T-helper 22 cell (primary cell): ENCODE results near the gene DCP1A.
A peak's percentile ranks its signal among the peaks of the same experiment; 100 is the strongest.
"Not testable (repeated sequence)": the region's sequence is repeated elsewhere in the genome, so short reads cannot be mapped to it uniquely, and the experiment has no call there.

Source experiments
- DNase-seq: peaks from one replicate; pipeline ENCODE4 v3.0.0-alpha.2; 2020; ENCODE audit warnings: low read depth

Gene DCP1A

GRCh38 chr3:53347261-53348064 is at the start of gene DCP1A:
Gene DCP1A (minus strand): TSS chr3:53347543. CDS start chr3:53347517, 26 bp downstream.
- peak; percentile 87 for DNase-seq

DNA sequence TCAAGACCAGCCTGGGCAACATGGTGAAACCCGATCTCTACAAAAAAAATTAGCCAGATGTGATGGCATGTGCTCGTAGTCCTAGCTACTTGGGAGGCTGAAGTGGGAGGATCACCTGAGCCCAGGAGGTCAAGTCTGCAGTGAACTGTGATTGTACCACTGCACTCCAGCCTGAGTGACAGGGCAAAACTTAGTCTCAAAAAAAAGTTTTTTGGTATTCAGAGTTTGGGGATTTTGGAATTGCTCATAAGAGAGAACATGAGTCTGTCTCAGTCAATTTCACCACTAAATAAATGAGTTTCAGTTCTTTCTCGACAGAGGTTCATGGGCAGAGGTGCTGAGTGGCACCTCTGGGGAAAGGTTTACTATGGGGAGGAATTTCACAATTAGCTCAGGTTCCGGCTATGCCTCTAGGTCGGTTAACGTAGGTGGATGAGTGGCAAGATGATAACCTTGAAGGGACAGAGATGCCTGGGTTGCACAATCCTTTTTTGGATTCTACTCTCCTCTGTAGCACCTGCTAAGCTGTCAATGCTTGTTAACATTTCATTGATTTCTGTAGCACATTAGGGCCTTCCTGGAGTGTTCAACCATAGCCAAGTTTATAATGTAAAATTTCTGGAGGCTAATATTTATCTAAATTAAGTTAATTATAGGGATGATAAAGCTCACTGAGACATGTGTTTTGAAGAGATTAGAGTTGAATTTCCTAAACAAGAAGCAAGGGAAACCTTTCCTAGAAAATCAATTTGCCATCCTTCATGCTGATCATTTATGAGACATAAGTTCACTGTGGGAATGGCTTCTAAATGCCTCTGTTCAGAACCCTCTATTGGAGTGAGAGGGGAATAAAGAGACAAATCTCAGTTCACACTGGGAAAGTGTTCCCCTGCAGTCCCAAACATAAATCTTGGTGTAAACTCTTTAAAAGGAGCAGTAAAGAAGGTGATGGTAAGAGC is 37.4 kb upstream of the DCP1A start:
- no peak for DNase-seq

DNA sequence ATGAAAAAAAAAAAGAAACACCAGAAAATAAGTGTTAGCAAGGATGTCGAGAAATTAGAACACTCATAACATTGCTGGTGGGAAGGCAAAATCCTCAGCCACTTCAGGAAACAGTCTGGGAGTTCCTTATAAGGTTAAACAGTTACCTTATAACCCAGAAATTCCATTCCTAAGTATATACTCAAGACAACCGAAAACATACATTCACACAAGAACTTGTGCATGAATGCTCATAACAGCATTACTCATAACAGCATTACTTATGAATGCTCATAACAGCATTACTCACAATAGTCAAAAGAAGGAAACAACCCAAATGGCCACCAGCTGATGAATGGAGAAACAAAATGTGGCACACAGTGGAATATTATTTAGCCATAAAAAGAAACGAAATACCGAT is 34.8 kb upstream of the DCP1A start:
- no peak for DNase-seq

- no peak for DNase-seq
Observed at GRCh38 chr3:53380306-53380705, 33.0 kb upstream of the DCP1A start.

- no peak for DNase-seq
Observed at GRCh38 chr3:53379898-53380297, 32.6 kb upstream of the DCP1A start.

DNA sequence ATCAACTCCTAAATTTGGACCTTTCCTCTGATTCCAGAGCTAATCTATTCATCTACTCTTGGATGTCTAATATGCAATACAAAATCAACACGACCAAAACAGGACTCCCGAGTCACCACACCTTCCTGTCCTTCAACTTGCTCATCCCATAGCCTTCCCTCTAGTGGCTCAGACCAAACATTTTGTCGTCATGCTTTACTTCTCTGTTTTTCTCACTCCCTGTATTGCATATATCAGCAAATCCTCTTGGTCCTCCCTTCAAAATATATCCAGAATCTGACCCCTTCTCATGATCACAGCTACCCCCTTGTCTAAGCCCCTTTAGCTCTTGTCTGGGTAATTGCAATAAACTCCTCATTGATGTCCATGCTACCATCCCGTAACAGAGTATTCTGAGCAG is 30.5 kb upstream of the DCP1A start:
- no peak for DNase-seq

GRCh38 chr3:53376679-53377078 is 29.3 kb upstream of the DCP1A start:
- DNase-seq, result no peak

- peak; percentile 1 for DNase-seq
Observed at GRCh38 chr3:53375019-53375418, 27.7 kb upstream of the DCP1A start.

GRCh38 chr3:53370719-53371118 is 23.4 kb upstream of the DCP1A start:
- DNase-seq, result not testable (repeated sequence)

- no peak for DNase-seq
Observed at GRCh38 chr3:53361852-53362251, 14.5 kb upstream of the DCP1A start.

- no peak for DNase-seq
Observed at GRCh38 chr3:53357458-53357857, 10.1 kb upstream of the DCP1A start.

DNA sequence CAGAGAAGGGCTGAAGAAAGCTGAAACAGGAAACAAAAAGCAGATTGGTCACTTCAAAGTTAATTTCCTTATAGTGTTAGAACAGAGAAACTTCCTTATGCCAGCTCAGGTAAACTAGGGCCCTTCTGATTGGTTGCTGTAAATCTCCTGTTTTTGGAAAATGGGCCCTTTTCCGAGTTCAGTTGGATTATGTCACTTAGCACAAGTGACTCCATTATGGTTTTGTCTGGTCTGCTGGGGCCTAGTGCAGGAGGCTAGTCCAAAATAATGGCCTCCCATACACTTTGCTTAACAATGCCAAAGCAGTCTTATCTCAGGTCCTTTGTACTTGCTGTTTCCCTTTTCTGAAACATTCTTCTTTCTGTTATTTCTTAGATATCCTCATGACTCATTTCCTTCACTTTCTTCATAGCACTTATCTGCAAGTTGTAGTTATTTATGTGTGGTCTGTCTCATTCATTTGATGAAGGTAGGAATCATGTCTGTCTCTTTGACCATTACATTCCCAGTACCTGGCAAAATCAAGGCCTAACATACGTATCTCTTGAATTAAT is 7.7 kb upstream of the DCP1A start:
- no peak for DNase-seq

- no peak for DNase-seq
Observed at GRCh38 chr3:53353202-53353601, 5.9 kb upstream of the DCP1A start.

GRCh38 chr3:53350652-53351051 is 3.3 kb upstream of the DCP1A start:
- DNase-seq, result no peak

- DNase-seq, result not testable (repeated sequence)
Observed at GRCh38 chr3:53348118-53348517, 775 bp upstream of the DCP1A start.

- DNase-seq, result no peak
Observed at GRCh38 chr3:53346922-53347260, 452 bp downstream of the DCP1A start.

GRCh38 chr3:53346514-53346913 is 829 bp downstream of the DCP1A start:
- no peak for DNase-seq

DNA sequence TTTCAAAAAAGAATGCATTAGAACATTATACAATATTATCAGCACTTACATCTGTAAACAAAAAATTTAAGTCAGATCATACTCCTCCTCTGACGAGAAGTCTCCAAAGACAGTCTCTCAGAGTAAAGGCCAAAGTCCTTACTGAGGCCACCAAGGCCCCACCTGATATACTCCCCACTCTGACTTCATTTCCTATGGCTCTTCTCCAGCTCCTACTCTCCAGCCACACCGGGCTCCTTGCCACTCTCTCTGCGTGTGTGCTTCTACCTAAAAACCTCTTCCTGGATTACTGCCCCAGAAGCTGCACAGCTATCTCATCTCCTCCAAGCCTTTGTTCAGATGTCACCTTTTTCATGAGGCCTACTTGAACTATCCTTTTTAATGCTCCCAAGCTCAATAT is 5.0 kb downstream of the DCP1A start:
- no peak for DNase-seq

DNA sequence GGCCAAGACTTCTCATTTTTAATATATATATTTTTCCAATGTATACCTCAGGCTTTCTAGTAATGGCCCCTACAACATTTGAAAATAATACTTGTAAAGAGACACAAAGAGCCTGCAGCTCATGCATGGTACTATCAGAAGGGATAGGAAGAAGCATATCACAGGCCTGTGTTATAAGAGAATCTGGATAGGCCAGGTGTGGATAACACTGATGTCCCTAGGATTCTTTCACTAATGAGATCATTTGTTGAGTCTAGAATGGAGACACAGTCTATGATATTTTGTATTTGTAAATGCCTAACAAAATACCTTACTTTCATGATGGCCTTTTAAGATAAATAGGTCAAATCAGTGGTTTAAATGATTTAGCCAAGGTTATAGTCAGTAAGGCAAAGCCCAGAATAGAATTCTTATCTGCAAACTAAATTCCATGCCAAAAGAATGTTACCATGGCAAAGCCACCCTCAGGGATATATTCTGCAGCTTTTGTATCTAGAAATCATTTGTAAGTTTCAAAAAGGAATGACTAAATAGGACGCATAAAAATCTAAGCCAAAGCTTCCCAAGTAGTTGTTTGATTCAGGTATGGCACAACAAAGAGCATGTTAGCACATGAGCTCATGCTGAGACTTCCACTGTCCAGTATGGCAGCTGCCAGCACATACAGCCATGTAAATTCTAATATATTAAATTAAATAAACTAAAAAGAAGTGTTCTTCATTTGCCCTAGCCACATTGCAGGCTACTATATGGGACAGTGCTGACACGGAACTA is 10.0 kb downstream of the DCP1A start:
- DNase-seq, result no peak

DNA sequence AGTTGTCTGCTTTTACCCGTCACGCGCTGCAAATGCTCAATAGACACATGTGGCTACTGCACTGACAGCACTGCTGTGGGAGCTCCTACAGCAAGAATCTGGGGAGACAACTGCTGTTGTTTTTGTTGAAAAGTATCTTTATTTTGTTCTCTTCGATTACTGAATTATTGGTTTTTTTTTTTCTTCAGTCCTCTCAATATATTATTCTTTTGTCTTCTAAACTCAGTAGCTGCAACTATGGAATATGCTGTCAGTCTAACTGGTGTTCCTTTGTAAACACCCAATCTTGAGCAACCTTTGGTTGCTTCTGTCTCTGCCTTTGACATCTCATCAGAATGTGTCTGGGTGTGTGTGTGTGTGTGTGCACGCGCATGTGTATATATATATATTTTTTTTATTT is 12.6 kb downstream of the DCP1A start:
- no peak for DNase-seq

GRCh38 chr3:53331871-53332270 is 15.5 kb downstream of the DCP1A start:
- DNase-seq, result no peak

GRCh38 chr3:53329897-53330296 is 17.4 kb downstream of the DCP1A start:
- no peak for DNase-seq
